Left lung (tissue), 10 donors: Measurements from ENCODE around the gene PADI2. TPM values are rescaled to one million over a fixed set of nuclear protein-coding genes. Genes with fewer than 3 reads are reported as not detected.

Source experiments
- ATAC-seq: fragments of 200-7000 bp; cut with Tn5 transposase; one replicate; pipeline ENCODE4 v1.9.1; 2020; ENCODE audit warnings: moderate library complexity
- DNase-seq, 4 donors: peaks; one replicate each; pipeline ENCODE4 v3.0.0-alpha.2; 2013 to 2020
- H3K27ac ChIP-seq, 2 donors: fragments of 200-600 bp; sonication (generic) in 1 of 2; one replicate each; pipeline versions ENCODE4 v1.5.0 to v1.8.0; 2020 to 2021
- H3K27me3 ChIP-seq, 2 donors: fragments of 200-600 bp; sonication (generic) in 1 of 2; one replicate each; pipeline versions ENCODE4 v1.5.0 to v1.8.0; 2020 to 2021
- H3K36me3 ChIP-seq, 2 donors: fragments of 200-600 bp; sonication (generic) in 1 of 2; one replicate each; pipeline versions ENCODE4 v1.5.0 to v1.8.0; 2020 to 2021
- H3K4me1 ChIP-seq, 2 donors: fragments of 200-600 bp; one replicate each; pipeline ENCODE4 v1.8.0; 2021
- H3K4me3 ChIP-seq, 2 donors: fragments of 200-600 bp; sonication (generic) in 1 of 2; one replicate each; pipeline versions ENCODE4 v1.5.0 to v1.8.0; 2020 to 2021; ENCODE audit warnings: mild to moderate bottlenecking in 1 of 2
- H3K9me3 ChIP-seq, 2 donors: fragments of 200-600 bp; sonication (generic) in 1 of 2; one replicate each; pipeline versions ENCODE4 v1.5.0 to v1.8.0; 2020 to 2021
- CTCF ChIP-seq, 2 donors: fragments of 200-600 bp; sonication (generic) in 1 of 2; IDR thresholded peaks; one replicate each; pipeline versions ENCODE4 v1.5.0 to v1.8.0; 2021; ENCODE audit warnings: antibody characterized with exemption in 2 of 2
- intact Hi-C, 2 donors: fragments of 100-400 bp; cut with DNase I; formaldehyde crosslinking; loops; one replicate each; pipeline versions ENCODE4 v1.11.2 to v1.14.2; 2022
- polyA plus RNA-seq, 6 donors: library from polyadenylated mRNA; unstranded; fragments of 120-200 nt; gene quantifications; one replicate each; pipeline ENCODE4 v1.2.1, GENCODE V29; 2013; ENCODE audit not compliant: insufficient read length in 6 of 6
- total RNA-seq, 2 donors: library from RNA; stranded (reverse); fragmentation: NEBNext Ultra II Directional; extraction: Animal tissue kit (Norgen Biotek cat#: 25700); gene quantifications; one replicate each; pipeline ENCODE4 v1.2.1, GENCODE V29; 2021
- donor health status: DM: no; HTN: yes; CAD: no.
- donor health status: DM: no; HTN: no; CAD: no.

PADI2 gene
- total and polyA plus RNA-seq, 8 donors = 2.2 to 35.4 (median 10.6) TPM

- Histone ChIP-seq H3K9me3 (no peaks in the 10 kb centered on the region), H3K27ac (peak overlapping the region in 1 of 2 donors; percentile 85), H3K27me3 (peaks cover 20 to 46% of the 10 kb centered on the region in 2 donors), H3K36me3 (no peaks in the 10 kb centered on the region), H3K4me3 (peak overlapping the region in 1 of 2 donors; percentile 56), H3K4me1 (peaks cover 3 to 80% of the 10 kb centered on the region in 2 donors)
- ATAC-seq (no peak), DNase-seq (peak in 1 of 4 donors; percentile 67)
- intact Hi-C loops = no loop called here
- no peak for TF ChIP-seq CTCF (IDR thresholded peaks at IDR 0.05)
Observed at GRCh38 chr1:17117451-17118265, 1.6 kb downstream of the PADI2 start.

- no peak for TF ChIP-seq CTCF (IDR thresholded peaks at IDR 0.05)
Observed at GRCh38 chr1:17116643-17117042, 2.6 kb downstream of the PADI2 start.

GRCh38 chr1:17113963-17114362 lies 5.3 kb downstream of the PADI2 start:
- Histone ChIP-seq H3K4me3 (no peak overlapping the region), H3K27me3 (peaks cover 15 to 34% of the 10 kb centered on the region in 2 donors), H3K36me3 (no peaks in the 10 kb centered on the region), H3K27ac (no peak overlapping the region), H3K4me1 (peaks cover under 1 to 49% of the 10 kb centered on the region in 2 donors), H3K9me3 (no peaks in the 10 kb centered on the region)
- no peak for ATAC-seq
- TF ChIP-seq CTCF (IDR thresholded peaks at IDR 0.05) = no peak
- no peak for DNase-seq
- intact Hi-C loops = no loop called here

More at GRCh38 chr1:17116643-17117042, 2.6 kb downstream of the PADI2 start:
- no peaks in the 10 kb centered on the region for H3K9me3 ChIP-seq
- H3K27ac ChIP-seq = no peak overlapping the region
- H3K4me3 ChIP-seq = no peak overlapping the region
- no peaks in the 10 kb centered on the region for H3K36me3 ChIP-seq
- DNase-seq = no peak
- ATAC-seq = no peak
- intact Hi-C loops = no loop called here
- H3K4me1 ChIP-seq = peaks cover 3 to 73% of the 10 kb centered on the region in 2 donors
- H3K27me3 ChIP-seq = peaks cover 20 to 46% of the 10 kb centered on the region in 2 donors

- Histone ChIP-seq H3K9me3 (no peaks in the 10 kb centered on the region), H3K27me3 (peaks cover 3 to 23% of the 10 kb centered on the region in 2 donors), H3K27ac (no peak overlapping the region), H3K36me3 (no peaks in the 10 kb centered on the region), H3K4me1 (peaks cover 0 to 36% of the 10 kb centered on the region in 2 donors), H3K4me3 (no peak overlapping the region)
- ATAC-seq = no peak
- intact Hi-C loops = no loop called here
- no peak for DNase-seq
- TF ChIP-seq CTCF (IDR thresholded peaks at IDR 0.05) = no peak
Observed at GRCh38 chr1:17112496-17113236, 6.6 kb downstream of the PADI2 start.

DNA sequence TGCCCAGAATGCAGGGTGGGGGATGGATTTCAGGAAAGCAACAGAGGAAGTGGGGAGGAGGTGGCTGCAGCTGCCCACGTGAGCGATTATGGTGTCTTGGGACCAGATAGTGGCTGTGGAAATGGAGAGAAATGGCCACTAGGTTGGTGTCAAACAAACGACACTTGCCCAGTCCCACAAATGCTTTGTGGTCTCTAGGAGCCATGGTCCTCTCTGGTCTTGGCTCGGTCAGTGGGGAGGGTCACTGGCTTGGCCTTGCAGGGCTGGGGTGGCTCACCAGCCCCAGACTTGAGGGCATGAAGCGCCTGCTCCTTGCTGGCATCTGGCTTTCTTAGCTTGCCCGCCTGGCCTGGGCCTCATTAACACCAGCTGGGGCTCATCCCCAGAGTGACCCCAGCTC lies 7.2 kb downstream of the PADI2 start:
- no peak overlapping the region for H3K4me3 ChIP-seq
- peaks cover 0 to 34% of the 10 kb centered on the region in 2 donors for H3K4me1 ChIP-seq
- no peaks in the 10 kb centered on the region for H3K36me3 ChIP-seq
- no peak for ATAC-seq
- DNase-seq = no peak
- H3K27ac ChIP-seq = no peak overlapping the region
- peaks cover 0 to 23% of the 10 kb centered on the region in 2 donors for H3K27me3 ChIP-seq
- no peaks in the 10 kb centered on the region for H3K9me3 ChIP-seq
- TF ChIP-seq CTCF (IDR thresholded peaks at IDR 0.05) = no peak
- intact Hi-C loops = no loop called here
